VCaP (cell line): ENCODE results near the gene FYCO1.

Experiments
- H3K27ac ChIP-seq: fragments of 450-650 bp; 2 replicates; pipeline ENCODE4 v1.5.1; 2017
- CTCF ChIP-seq: fragments of 450-650 bp; conservative IDR thresholded peaks from 2 replicates; pipeline ENCODE4 v1.5.1; 2017; ENCODE audit warnings: mild to moderate bottlenecking, moderate library complexity

The FYCO1 gene

DNA sequence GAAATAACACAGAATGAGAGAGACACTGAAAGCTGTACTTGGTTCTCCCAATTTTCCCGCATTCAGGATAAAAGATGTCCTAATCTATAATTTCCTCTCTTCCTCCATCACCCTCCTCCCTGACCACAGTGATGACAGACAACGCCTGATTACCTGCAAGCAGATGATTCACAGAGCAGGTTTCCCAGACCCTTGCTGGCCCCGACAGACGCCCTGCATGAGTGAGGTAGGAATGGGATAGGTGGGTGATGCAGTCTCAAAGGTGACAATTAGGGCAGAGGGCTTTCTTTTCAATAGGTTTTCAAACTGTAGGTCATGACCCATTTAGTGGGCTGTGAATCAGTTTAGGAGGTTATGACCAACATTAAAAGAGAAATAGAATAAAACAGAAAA, 57.6 kb downstream of the FYCO1 start:
- TF ChIP-seq CTCF, result no peak
- peak overlapping the region; percentile 8; the same call in 1 of the 2 replicates for H3K27ac ChIP-seq

DNA sequence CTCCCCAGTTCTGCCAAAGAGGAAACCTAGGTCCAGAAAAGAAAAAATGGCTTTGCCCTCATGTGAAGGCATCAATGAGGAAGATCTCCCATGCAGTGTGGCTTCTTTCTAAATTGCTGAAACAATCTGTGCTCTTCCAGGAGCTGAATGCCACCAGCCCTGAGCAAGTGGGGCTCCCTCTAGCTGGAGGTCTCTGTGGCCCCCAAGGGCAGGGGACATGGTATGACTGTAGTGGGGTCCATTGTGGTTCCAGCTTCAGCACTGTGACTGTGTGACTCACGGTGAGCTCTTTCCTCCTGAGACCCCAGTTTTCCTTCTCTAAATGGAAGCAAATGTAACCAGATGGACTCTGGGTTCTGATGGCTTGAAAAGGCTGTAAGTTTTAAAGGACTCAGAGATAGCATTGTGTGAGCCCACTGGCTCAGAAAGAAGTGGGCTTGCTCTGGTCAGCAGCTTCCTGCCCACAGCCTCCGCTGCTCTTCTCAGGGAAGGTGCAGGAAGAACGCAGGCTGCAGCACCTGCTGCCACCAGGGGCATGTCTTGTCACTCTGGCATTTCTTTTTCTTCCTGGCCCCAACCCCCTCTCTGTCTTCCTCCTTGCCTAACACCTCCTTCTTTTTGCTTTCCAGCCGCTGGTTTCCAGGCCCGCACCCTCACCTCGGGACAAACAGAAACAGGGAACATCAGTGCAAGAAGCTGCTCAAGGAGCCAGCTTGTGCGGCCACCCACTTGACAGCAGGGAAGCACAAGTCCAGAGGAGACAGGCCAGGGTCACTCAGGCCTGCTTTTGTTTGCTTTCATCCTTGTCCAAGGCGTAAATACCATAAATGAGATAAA, 58.2 kb downstream of the FYCO1 start:
- peak; percentile 54; the same call in 1 of the 2 replicates for TF ChIP-seq CTCF
- peak overlapping the region; percentile 8; the same call in 1 of the 2 replicates for H3K27ac ChIP-seq

- TF ChIP-seq CTCF, result no peak
- H3K27ac ChIP-seq, result no peak overlapping the region; the same call in 1 of the 2 replicates
Measured at GRCh38 chr3:45936261-45936660, 59.4 kb downstream of the FYCO1 start.

- H3K27ac ChIP-seq, result no peak overlapping the region
- TF ChIP-seq CTCF, result no peak
Measured at GRCh38 chr3:45933591-45933990, 62.0 kb downstream of the FYCO1 start.

GRCh38 chr3:45932112-45932511, 63.5 kb downstream of the FYCO1 start:
- TF ChIP-seq CTCF, result no peak
- no peak overlapping the region for H3K27ac ChIP-seq

DNA sequence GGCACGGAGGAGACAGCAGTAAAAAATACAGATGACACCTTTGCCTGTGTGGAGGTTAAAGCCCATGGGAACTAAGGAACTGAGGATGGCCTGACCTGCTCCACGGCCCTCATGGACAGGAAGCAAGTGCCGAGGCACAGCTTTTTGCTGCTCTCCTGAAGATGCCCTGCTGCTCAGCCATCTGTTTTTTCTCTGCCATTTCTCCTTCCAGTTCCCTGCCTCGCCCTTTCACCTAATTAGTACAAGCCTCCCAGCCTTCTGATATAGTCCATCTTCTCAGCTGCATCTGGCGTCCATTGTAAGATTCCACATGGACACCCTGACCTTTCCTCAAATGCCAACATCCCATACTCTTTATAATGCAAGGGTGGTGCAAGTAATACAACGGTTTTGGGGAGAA, 64.1 kb downstream of the FYCO1 start:
- TF ChIP-seq CTCF, result no peak
- no peak overlapping the region for H3K27ac ChIP-seq

DNA sequence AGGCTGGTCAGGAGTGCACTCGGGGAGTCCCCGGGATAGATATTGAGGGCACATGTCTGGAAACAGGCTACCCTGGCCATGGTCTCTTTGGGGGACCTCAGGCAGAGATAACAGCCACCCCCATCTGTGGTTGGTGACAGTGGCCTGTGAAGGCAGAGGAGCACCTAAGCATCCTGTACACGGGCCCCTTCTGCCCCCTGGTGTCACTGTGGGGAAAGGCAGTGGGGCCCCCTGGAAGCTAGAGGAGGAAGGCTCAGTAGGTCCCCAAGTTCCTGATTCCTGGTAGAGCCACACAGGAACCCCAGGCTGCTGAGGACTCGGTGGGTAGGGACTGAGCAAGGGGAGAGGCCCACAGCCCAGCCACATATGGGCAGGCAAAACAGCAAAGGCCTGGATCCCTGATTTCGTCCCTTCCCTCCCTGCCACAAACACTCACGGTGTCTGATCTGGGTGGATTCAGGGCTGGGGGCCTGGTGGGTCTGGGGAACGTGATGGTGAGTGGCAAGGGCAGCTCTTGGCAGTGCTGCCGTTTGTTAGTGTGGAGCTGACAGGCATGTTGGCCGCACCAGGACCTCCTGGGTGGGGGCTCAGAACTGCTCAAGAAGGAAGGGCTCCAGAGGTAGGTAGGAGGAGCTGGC, 66.5 kb downstream of the FYCO1 start:
- peak; percentile 89 for TF ChIP-seq CTCF
- no peak overlapping the region for H3K27ac ChIP-seq
